Muscle layer of colon (tissue), 2 donors: ENCODE results near the gene SYT3.

Experiments used
- H3K27ac ChIP-seq: one replicate; pipeline ENCODE4 v1.7.0; 2013; ENCODE audit warnings: low read depth, mild to moderate bottlenecking, low read length, moderate library complexity
- H3K27me3 ChIP-seq, 2 donors: one replicate each; pipeline ENCODE4 v1.7.0; 2013; ENCODE audit warnings: low read length in 2 of 2, mild to moderate bottlenecking in 2 of 2; ENCODE audit not compliant: insufficient read depth in 2 of 2, control insufficient read depth in 1 of 2
- H3K36me3 ChIP-seq: one replicate; pipeline ENCODE4 v1.7.0; 2013; ENCODE audit warnings: mild to moderate bottlenecking, low read length; ENCODE audit not compliant: insufficient read depth
- H3K4me1 ChIP-seq: one replicate; pipeline ENCODE4 v1.7.0; 2013; ENCODE audit warnings: mild to moderate bottlenecking, low read length; ENCODE audit not compliant: insufficient read depth
- H3K4me3 ChIP-seq, 2 donors: one replicate each; pipeline ENCODE4 v1.7.0; 2013; ENCODE audit warnings: low read length in 2 of 2, low read depth in 1 of 2, mild to moderate bottlenecking in 1 of 2, moderate library complexity in 1 of 2
- H3K9ac ChIP-seq: one replicate; pipeline ENCODE4 v1.7.0; 2013; ENCODE audit warnings: low read length
- H3K9me3 ChIP-seq: one replicate; pipeline ENCODE4 v1.7.0; 2013; ENCODE audit warnings: mild to moderate bottlenecking, low read length
- donor health status: abdominal sarcoma.
- donor health status: Adenocarcinoma of cecum.

Gene SYT3

DNA sequence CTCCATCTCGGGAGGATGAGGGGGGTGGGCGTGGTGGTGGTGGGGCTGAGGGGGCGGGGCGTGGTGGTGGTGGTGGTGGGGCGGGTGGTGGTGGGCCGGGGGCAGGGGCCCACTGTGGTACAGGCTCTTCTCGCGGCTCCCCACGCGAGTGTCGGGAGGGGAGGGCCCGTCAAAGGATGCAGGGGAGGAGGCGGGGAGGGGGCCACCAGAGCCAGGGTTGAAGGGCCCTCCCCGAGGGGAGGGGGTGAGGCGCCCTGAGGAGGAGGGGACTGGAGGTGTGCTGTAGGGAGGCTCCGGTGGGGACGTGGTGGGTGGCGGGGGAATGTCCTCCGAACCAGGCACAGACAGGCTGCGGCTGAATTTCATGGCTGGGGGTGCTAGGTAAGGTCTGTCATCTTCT, 29.2 kb upstream of the SYT3 start:
- Histone ChIP-seq H3K27ac (no peak overlapping the region), H3K9me3 (no peaks in the 10 kb centered on the region), H3K27me3 (peaks cover 5 to 39% of the 10 kb centered on the region in 2 donors), H3K4me3 (no peak overlapping the region), H3K36me3 (no peaks in the 10 kb centered on the region), H3K4me1 (no peaks in the 10 kb centered on the region), H3K9ac (no peak overlapping the region)

DNA sequence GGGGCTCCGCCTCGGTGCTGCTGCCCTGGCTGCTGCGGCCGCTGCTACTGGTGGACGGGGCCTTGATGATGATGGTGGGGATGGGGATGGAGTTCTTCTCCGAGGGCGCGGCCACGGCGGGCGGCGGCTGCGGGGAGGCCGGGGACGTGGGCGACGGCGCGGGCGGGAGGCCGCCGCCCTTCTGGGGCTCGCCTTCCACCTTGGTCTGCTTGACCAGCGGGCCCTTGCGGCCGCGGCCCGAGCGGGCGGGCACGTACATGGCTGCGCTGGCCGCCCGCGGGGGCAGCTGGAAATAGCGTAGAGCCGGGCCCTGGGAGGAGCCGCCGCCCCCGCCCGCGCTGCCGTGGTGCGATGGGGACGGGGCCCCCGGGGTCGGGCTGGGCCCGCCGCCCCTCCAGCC, 28.7 kb upstream of the SYT3 start:
- H3K36me3 ChIP-seq: no peaks in the 10 kb centered on the region
- H3K27me3 ChIP-seq: peaks cover 5 to 39% of the 10 kb centered on the region in 2 donors
- H3K9ac ChIP-seq: no peak overlapping the region
- no peak overlapping the region for H3K27ac ChIP-seq
- H3K9me3 ChIP-seq: no peaks in the 10 kb centered on the region
- no peak overlapping the region for H3K4me3 ChIP-seq
- no peaks in the 10 kb centered on the region for H3K4me1 ChIP-seq

DNA sequence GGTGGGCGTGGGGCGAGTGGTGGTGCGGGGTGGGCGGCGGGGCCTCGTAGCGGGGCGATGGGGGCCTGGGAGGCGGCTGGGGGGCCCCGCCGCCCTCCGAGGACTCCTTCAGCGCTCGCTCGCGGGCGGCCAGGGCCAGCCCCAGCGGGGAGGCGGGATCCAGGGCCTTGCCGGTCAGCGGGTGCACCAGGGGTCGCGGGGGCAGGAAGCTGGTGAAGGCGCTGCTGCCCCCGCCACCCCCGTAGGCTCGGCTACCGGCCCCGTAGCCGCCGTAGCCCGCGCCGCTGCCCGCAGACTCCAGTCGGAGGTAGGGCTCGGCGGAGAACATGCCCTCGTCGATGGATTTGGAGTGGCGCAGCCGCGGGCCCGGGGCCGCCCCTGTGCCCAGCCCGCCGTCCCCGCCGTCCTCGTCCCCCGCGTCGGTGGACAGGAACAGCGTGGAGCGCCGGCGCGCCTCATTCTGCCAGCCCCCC, 28.1 kb upstream of the SYT3 start:
- Histone ChIP-seq H3K36me3 (no peaks in the 10 kb centered on the region), H3K4me3 (no peak overlapping the region), H3K9me3 (no peaks in the 10 kb centered on the region), H3K27me3 (peaks cover 5 to 42% of the 10 kb centered on the region in 2 donors), H3K27ac (no peak overlapping the region), H3K9ac (no peak overlapping the region), H3K4me1 (no peaks in the 10 kb centered on the region)

DNA sequence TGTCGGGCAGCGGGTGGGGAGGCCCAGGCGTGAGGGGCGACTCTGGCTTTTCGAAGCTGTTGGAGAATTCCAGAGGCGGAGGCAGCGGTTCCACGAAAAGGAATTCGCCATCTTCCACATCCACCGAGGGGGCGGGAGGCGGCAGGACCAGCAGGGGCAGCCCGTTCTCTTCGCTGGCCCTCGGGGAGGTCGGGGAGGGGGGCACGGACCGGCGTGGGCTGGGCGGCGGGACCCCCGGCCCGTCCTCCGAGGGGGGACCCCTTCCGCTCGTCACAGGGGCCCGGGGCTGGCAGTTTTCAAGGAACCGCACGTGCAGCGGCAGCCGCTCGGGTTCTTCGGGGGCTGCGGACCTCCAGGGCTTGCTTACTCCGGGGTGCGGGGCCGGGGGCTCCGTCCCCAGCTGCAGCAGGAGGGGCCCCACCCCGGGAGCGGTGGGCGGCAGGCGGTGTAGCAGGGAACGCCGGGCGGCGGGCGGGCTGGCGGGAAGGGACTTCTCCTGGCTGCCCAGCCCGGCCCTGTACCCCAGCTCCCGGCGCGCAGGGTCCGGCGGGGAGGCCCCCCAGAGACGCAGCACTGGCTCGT, 27.6 kb upstream of the SYT3 start:
- no peaks in the 10 kb centered on the region for H3K9me3 ChIP-seq
- H3K27ac ChIP-seq: no peak overlapping the region
- H3K36me3 ChIP-seq: no peaks in the 10 kb centered on the region
- H3K4me3 ChIP-seq: no peak overlapping the region
- no peaks in the 10 kb centered on the region for H3K4me1 ChIP-seq
- no peak overlapping the region for H3K9ac ChIP-seq
- H3K27me3 ChIP-seq: peaks cover 5 to 47% of the 10 kb centered on the region in 2 donors

DNA sequence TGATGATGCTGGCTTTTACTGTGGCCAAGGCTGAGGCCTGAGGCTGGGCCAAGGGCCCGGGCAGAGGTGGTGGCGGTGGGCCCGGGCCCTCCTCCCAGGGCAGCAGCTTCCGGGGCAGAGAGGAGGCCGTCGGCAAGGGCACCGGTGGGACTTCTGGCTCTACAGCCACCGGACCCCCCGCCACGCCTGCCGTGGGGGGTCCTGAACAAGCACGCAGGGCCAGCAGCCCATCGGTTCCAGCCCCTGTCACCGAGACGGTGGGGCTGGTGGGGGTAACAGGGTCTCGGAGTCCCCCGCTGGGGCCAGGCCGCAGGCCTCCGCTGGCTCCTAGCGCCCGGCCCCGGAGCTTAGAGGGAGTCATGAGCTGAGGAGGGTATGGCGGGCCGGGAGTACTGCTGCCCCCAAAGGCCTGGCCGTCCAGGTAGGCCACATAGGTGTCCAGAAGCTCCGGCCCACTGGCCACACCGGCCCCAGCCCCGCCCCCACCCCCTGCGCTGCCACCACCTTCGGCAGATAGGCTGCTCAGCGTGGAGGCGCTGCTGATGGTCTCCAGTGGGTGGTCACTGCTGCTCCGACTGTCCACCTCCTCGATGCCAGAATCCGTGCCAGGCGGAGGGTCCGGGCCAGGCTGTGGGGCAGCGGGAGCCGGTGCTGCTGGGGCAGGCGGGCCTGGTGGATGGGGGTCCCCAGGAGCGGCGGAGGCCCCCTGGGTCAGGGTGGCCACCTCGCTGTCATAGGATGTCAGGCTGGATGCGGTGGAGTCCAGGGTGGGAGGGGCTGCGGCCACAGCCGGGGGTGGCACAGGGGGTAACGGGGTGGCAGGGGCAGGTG, 26.9 kb upstream of the SYT3 start:
- no peak overlapping the region for H3K27ac ChIP-seq
- H3K9ac ChIP-seq: no peak overlapping the region
- no peaks in the 10 kb centered on the region for H3K4me1 ChIP-seq
- peaks cover 5 to 54% of the 10 kb centered on the region in 2 donors for H3K27me3 ChIP-seq
- H3K4me3 ChIP-seq: no peak overlapping the region
- H3K9me3 ChIP-seq: no peaks in the 10 kb centered on the region
- no peaks in the 10 kb centered on the region for H3K36me3 ChIP-seq

DNA sequence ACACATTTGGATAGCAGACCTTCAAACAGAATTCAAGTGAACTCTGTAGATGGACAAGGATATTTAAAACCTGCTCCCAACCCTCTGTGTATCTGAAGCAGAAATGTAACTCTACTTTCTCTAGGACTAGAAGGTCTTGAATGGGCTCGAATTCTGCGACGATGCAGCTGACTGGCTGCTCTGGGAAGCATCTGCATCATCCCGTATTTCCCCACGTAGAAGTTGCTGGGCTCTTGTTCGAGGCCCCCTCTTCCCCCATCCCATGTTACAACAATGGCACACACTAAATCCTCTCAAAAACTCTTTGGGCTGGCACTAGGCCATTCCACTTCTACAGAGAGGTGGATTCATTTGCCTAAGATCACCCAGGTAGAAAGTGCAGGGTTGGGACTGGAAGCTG, 24.5 kb upstream of the SYT3 start:
- Histone ChIP-seq H3K27me3 (peaks cover 2 to 64% of the 10 kb centered on the region in 2 donors), H3K27ac (no peak overlapping the region), H3K4me3 (no peak overlapping the region)

DNA sequence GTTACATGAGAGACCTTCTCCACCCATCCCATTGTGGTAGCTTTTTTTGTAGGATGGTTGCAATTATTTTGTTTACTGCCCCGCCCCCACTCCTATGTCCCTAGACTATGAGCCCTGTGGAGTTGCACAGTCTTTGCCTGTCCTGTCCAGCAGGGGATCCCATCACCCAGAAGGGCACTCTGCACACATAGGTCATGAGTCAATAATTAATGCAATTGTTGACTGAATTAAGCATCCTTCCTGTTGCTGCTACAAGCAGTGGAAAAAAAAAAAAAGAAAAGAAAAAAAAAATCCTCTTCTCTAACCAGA, 23.8 kb upstream of the SYT3 start:
- Histone ChIP-seq H3K9ac (no peak overlapping the region), H3K27me3 (peaks cover 7 to 67% of the 10 kb centered on the region in 2 donors)

More for the DNA sequence above, 24.5 kb upstream of the SYT3 start:
- H3K36me3 ChIP-seq: no peaks in the 10 kb centered on the region
- no peak overlapping the region for H3K9ac ChIP-seq
- H3K4me1 ChIP-seq: no peaks in the 10 kb centered on the region
- no peaks in the 10 kb centered on the region for H3K9me3 ChIP-seq

DNA sequence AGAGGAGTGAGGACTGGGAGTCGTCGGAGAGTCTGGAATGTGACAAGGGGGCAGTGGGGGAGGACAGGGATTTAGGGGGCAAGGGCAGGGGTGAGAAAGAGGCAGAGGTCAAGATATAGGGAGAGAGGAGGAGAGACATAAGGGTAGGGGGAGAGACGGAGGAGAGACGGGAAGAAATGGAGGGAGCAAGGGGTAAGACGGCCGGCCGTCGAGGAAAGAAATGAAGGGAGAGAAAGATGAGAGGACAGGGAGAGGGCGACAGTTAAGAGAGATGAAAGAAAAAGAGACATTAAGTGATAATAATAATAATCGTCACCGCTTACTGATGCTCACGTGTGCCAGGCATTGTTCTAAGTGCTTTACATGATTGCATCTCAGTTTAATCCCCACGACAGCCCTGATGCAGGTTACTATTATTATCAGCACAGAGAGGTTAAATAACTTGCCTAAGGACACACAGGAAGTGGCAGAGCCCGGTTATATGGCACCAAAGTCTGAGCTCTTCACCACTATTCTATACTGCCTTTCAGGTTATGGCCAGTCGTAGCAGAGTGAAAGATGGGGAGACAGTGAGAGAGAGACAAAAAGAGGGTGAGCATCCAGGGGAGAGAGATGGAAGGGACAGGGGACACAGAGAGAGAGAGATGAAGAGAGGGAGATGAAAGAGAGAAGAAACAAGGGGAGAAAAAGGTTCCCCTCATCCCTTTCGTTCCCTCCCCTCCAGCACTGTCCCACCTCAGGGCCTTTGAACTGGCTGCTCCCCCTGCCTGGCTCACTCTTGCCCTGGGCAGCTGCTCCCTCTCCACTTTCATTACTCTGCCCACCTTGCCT, 23.2 kb upstream of the SYT3 start:
- no peak overlapping the region for H3K27ac ChIP-seq
- H3K9me3 ChIP-seq: no peaks in the 10 kb centered on the region
- peaks cover 9% of the 10 kb centered on the region for H3K4me1 ChIP-seq
- no peaks in the 10 kb centered on the region for H3K36me3 ChIP-seq
- H3K4me3 ChIP-seq: no peak overlapping the region
- peaks cover 8 to 71% of the 10 kb centered on the region in 2 donors for H3K27me3 ChIP-seq
- no peak overlapping the region for H3K9ac ChIP-seq

More for the DNA sequence above, 23.8 kb upstream of the SYT3 start:
- no peaks in the 10 kb centered on the region for H3K36me3 ChIP-seq
- H3K4me1 ChIP-seq: peaks cover 7% of the 10 kb centered on the region
- H3K27ac ChIP-seq: no peak overlapping the region
- H3K4me3 ChIP-seq: no peak overlapping the region
- H3K9me3 ChIP-seq: no peaks in the 10 kb centered on the region

DNA sequence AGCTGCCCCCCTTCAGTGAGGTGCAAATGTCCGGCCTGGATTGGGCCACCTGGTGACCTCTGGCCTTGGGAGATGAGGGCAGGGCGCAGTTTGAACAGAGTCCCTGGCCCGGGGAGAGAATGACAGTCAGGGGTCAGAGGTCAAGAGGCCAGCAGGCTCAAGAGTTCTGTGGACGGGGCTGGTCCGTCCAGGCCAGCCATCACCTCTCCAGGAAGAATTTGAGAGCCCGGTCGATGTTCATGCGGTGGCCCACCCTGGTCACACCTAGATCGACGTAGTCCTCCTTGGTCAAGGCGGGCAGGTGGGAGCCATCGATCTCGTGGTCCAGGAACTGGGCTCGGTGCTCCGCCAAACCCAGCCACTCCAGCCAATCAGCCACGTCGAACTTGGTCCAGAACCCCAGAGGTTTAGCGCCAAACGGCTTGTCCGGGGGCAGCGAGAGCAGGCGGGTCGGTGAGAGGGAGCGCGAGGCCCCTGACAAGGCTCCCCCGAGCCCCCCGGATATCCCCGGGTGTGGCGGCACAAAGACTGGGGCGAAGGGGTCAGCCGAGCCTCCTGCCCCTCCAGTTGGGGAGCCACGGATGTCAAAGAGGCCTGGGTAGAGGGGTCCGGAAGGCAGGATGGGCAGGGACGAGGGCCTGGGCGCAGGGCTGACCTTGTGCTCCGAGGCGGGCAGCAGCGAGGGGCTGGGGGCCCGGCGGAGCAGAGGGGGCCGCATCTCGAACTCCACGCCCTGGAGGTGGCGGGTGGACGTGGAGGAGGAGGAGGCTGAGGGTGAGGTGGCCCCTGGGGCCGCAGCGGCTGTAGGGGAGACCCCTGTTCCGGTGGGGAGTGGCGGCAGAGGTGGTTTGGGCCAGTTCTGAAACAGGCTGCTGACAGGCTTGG, 22.3 kb upstream of the SYT3 start:
- H3K4me3 ChIP-seq: no peak overlapping the region
- H3K9me3 ChIP-seq: no peaks in the 10 kb centered on the region
- H3K4me1 ChIP-seq: peaks cover 9% of the 10 kb centered on the region
- H3K36me3 ChIP-seq: no peaks in the 10 kb centered on the region
- peaks cover 8 to 66% of the 10 kb centered on the region in 2 donors for H3K27me3 ChIP-seq
- no peak overlapping the region for H3K9ac ChIP-seq
- no peak overlapping the region for H3K27ac ChIP-seq

DNA sequence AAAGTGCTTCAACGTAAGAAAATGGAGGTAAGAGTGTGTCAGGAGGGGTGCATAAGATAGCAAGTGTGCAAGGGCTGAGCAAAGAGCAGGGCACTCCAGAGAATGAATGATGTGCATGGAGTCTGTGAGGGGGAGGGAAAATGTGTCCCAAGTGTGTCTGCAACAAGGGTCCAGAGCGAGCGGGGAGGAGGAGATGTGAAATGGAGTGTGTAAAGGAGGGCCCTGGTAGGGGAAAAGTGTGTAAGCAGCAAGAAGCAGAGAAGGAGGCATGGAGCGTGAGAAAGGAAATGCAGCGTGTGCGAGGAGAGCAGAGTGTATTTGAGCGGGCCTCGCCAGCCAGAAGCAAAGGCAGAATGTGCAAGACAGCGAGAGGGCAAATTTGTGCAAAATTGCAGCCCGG, 21.3 kb upstream of the SYT3 start:
- no peaks in the 10 kb centered on the region for H3K9me3 ChIP-seq
- no peak overlapping the region for H3K4me3 ChIP-seq
- H3K4me1 ChIP-seq: peaks cover 9% of the 10 kb centered on the region
- H3K36me3 ChIP-seq: no peaks in the 10 kb centered on the region
- H3K9ac ChIP-seq: no peak overlapping the region
- H3K27ac ChIP-seq: no peak overlapping the region
- H3K27me3 ChIP-seq: peaks cover 12 to 59% of the 10 kb centered on the region in 2 donors

DNA sequence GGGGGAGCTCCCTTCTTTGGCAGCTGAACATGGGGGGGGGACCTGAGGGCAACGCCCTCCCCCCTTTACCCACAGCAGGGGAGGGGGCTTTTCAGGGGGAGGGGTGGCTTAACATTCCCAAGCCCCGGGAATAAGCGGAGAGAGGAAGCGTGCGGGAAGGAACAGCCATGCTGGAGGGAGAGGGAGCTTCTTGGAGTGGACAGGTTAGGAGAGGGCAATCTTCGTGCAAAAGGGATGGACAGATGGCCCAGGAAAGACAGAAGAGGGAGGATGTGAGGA, 20.3 kb upstream of the SYT3 start:
- Histone ChIP-seq H3K36me3 (no peaks in the 10 kb centered on the region), H3K27me3 (peaks cover 16 to 62% of the 10 kb centered on the region in 2 donors), H3K9me3 (peaks cover 8% of the 10 kb centered on the region)

More for the DNA sequence above, 20.3 kb upstream of the SYT3 start:
- Histone ChIP-seq H3K9ac (no peak overlapping the region), H3K4me1 (peaks cover 9% of the 10 kb centered on the region), H3K4me3 (no peak overlapping the region), H3K27ac (no peak overlapping the region)
